H9 (cell line): Measurements from ENCODE around the gene SUN2. TPM values are rescaled to one million over a fixed set of nuclear protein-coding genes. Genes with fewer than 3 reads are reported as not detected.

ENCODE experiments used
- DNase-seq: peaks from one replicate; pipeline ENCODE4 v3.0.0-alpha.2; 2017
- H2AFZ ChIP-seq: one replicate; pipeline ENCODE4 v1.6.1; 2013; ENCODE audit warnings: mild to moderate bottlenecking, low read length, control low read depth, moderate library complexity
- H2AK5ac ChIP-seq: 2 replicates; pipeline ENCODE4 v1.6.1; 2013; ENCODE audit warnings: low read length, control low read depth, mixed read lengths; ENCODE audit not compliant: insufficient read length
- H2BK120ac ChIP-seq: one replicate; pipeline ENCODE4 v1.6.1; 2013; ENCODE audit warnings: low read depth, mild to moderate bottlenecking, low read length, control low read depth, inconsistent platforms; ENCODE audit not compliant: poor library complexity, severe bottlenecking
- H2BK12ac ChIP-seq: 2 replicates; pipeline ENCODE4 v1.6.1; 2013; ENCODE audit warnings: low read length, control low read depth, mixed read lengths, low read depth; ENCODE audit not compliant: insufficient read length
- H2BK15ac ChIP-seq: 2 replicates; pipeline ENCODE4 v1.6.1; 2013; ENCODE audit warnings: low read depth, low read length, control low read depth
- H2BK20ac ChIP-seq: one replicate; pipeline ENCODE4 v1.6.1; 2013; ENCODE audit warnings: low read depth, mild to moderate bottlenecking, low read length, control low read depth, inconsistent platforms; ENCODE audit not compliant: poor library complexity, severe bottlenecking
- H2BK5ac ChIP-seq: 2 replicates; pipeline ENCODE4 v1.6.1; 2013; ENCODE audit warnings: low read length, control low read depth, mixed read lengths; ENCODE audit not compliant: insufficient read length
- H3K14ac ChIP-seq: 2 replicates; pipeline ENCODE4 v1.6.1; 2013; ENCODE audit warnings: low read length, control low read depth; ENCODE audit not compliant: insufficient read depth
- H3K18ac ChIP-seq: 2 replicates; pipeline ENCODE4 v1.6.1; 2013; ENCODE audit warnings: low read depth, mild to moderate bottlenecking, mixed read lengths, low read length, control low read depth; ENCODE audit not compliant: insufficient read length
- H3K23ac ChIP-seq: 2 replicates; pipeline ENCODE4 v1.6.1; 2013; ENCODE audit warnings: low read length, control low read depth, mixed read lengths, low read depth; ENCODE audit not compliant: insufficient read length
- H3K23me2 ChIP-seq: 2 replicates; pipeline ENCODE4 v1.6.1; 2013; ENCODE audit warnings: low read depth, mild to moderate bottlenecking, mixed read lengths, low read length, control low read depth; ENCODE audit not compliant: insufficient read length, poor library complexity, severe bottlenecking
- H3K27ac ChIP-seq: 2 replicates; pipeline ENCODE4 v1.5.1; 2013; ENCODE audit warnings: low read length, control low read depth, mixed read lengths, low read depth; ENCODE audit not compliant: insufficient read length
- H3K27me3 ChIP-seq: 2 replicates; pipeline ENCODE4 v1.6.1; 2013; ENCODE audit warnings: low read length, control low read depth, inconsistent platforms; ENCODE audit not compliant: insufficient read depth
- H3K4ac ChIP-seq: 2 replicates; pipeline ENCODE4 v1.6.1; 2013; ENCODE audit warnings: low read depth, mild to moderate bottlenecking, control low read depth, inconsistent platforms, low read length, moderate library complexity
- H3K4me1 ChIP-seq: 2 replicates; pipeline ENCODE4 v1.6.1; 2013; ENCODE audit warnings: low read length, control low read depth, inconsistent platforms; ENCODE audit not compliant: insufficient read depth
- H3K4me2 ChIP-seq: 2 replicates; pipeline ENCODE4 v1.6.1; 2013; ENCODE audit warnings: low read length, control low read depth, mixed read lengths; ENCODE audit not compliant: insufficient read length, insufficient read depth
- H3K56ac ChIP-seq: 2 replicates; pipeline ENCODE4 v1.6.1; 2013; ENCODE audit warnings: low read depth, mild to moderate bottlenecking, mixed read lengths, low read length, control low read depth; ENCODE audit not compliant: insufficient read length
- H3K79me1 ChIP-seq: 2 replicates; pipeline ENCODE4 v1.6.1; 2013; ENCODE audit warnings: low read depth, mild to moderate bottlenecking, moderate library complexity, low read length, control low read depth, inconsistent platforms; ENCODE audit not compliant: insufficient read depth, poor library complexity, severe bottlenecking
- H3K79me2 ChIP-seq: 2 replicates; pipeline ENCODE4 v1.6.1; 2013; ENCODE audit warnings: low read length, control low read depth, inconsistent platforms; ENCODE audit not compliant: insufficient read depth
- H3K9ac ChIP-seq: 2 replicates; pipeline ENCODE4 v1.6.1; 2013; ENCODE audit warnings: low read length, control low read depth, mixed read lengths; ENCODE audit not compliant: insufficient read length; ENCODE audit errors: extremely low read depth
- H3K9me3 ChIP-seq: one replicate; pipeline ENCODE4 v1.6.1; 2013; ENCODE audit warnings: low read depth, low read length, inconsistent platforms; ENCODE audit not compliant: control insufficient read depth
- H3T11ph ChIP-seq: one replicate; pipeline ENCODE4 v1.6.1; 2013; ENCODE audit warnings: mild to moderate bottlenecking, low read length, control low read depth, inconsistent platforms
- H4K20me1 ChIP-seq: one replicate; pipeline ENCODE4 v1.6.1; 2013; ENCODE audit not compliant: control insufficient read depth, insufficient read length, insufficient read depth
- H4K5ac ChIP-seq: 2 replicates; pipeline ENCODE4 v1.6.1; 2013; ENCODE audit warnings: low read depth, mild to moderate bottlenecking, mixed read lengths, low read length, control low read depth; ENCODE audit not compliant: insufficient read length
- H4K8ac ChIP-seq: replicated peaks from 2 replicates; pipeline ENCODE4 v1.6.1; 2013; ENCODE audit warnings: low read length, control low read depth, mixed read lengths, low read depth; ENCODE audit not compliant: insufficient read length
- H4K91ac ChIP-seq: 2 replicates; pipeline ENCODE4 v1.6.1; 2013; ENCODE audit warnings: low read depth, mild to moderate bottlenecking, moderate library complexity, mixed read lengths, low read length, control low read depth; ENCODE audit not compliant: insufficient read length
- H3K27ac Mint-ChIP-seq, 3 experiments: 2 replicates in 2 of 3; 3 replicates in 1 of 3; pipeline ENCODE4 v1.8.0; 2020 to 2021; ENCODE audit warnings: mixed read lengths in 3 of 3, mild to moderate bottlenecking in 1 of 3, moderate library complexity in 1 of 3
- H3K27me3 Mint-ChIP-seq: 2 replicates; pipeline ENCODE4 v1.8.0; 2021; ENCODE audit warnings: low read depth, mild to moderate bottlenecking, moderate library complexity, mixed read lengths
- H3K36me3 Mint-ChIP-seq, 3 experiments: 2 replicates in 2 of 3; 3 replicates in 1 of 3; pipeline ENCODE4 v1.8.0; 2020 to 2021; ENCODE audit warnings: low read depth in 3 of 3, mixed read lengths in 3 of 3; ENCODE audit not compliant: insufficient read depth in 1 of 3
- H3K4me1 Mint-ChIP-seq, 2 experiments: 2 replicates each; pipeline ENCODE4 v1.8.0; 2020; ENCODE audit warnings: mixed read lengths in 2 of 2
- H3K4me3 Mint-ChIP-seq, 2 experiments: 2 replicates in 1 of 2; 3 replicates in 1 of 2; pipeline ENCODE4 v1.8.0; 2020 to 2021; ENCODE audit warnings: mild to moderate bottlenecking in 2 of 2, mixed read lengths in 2 of 2, moderate library complexity in 1 of 2
- H3K9me3 Mint-ChIP-seq, 2 experiments: 2 replicates in 1 of 2; 3 replicates in 1 of 2; pipeline ENCODE4 v1.8.0; 2020; ENCODE audit warnings: mild to moderate bottlenecking in 2 of 2, mixed read lengths in 2 of 2, moderate library complexity in 1 of 2
- CTCF ChIP-seq: fragments of 200-600 bp; sonication (generic); conservative IDR thresholded peaks from 3 replicates; pipeline ENCODE4 v1.8.0; 2021; ENCODE audit warnings: antibody characterized with exemption, mild to moderate bottlenecking
- WGBS: extraction: QIAGEN DNeasy Blood & Tissue Kit; methylation state at CpG from one replicate; pipeline ENCODE4 v1.1.7; 2013; ENCODE audit warnings: missing lambda C conversion rate, low lambda C conversion rate, mixed read lengths; ENCODE audit not compliant: insufficient read length; ENCODE audit errors: extremely low coverage; 5-methylcytosine and 5-hydroxymethylcytosine counted together
- total RNA-seq: library from RNA; stranded (reverse); gene quantifications from 2 replicates; pipeline ENCODE4 v1.2.1, GENCODE V29; 2021

The SUN2 gene
- total RNA-seq, 1 experiment from 2014 or later, result 12.0 TPM

DNA sequence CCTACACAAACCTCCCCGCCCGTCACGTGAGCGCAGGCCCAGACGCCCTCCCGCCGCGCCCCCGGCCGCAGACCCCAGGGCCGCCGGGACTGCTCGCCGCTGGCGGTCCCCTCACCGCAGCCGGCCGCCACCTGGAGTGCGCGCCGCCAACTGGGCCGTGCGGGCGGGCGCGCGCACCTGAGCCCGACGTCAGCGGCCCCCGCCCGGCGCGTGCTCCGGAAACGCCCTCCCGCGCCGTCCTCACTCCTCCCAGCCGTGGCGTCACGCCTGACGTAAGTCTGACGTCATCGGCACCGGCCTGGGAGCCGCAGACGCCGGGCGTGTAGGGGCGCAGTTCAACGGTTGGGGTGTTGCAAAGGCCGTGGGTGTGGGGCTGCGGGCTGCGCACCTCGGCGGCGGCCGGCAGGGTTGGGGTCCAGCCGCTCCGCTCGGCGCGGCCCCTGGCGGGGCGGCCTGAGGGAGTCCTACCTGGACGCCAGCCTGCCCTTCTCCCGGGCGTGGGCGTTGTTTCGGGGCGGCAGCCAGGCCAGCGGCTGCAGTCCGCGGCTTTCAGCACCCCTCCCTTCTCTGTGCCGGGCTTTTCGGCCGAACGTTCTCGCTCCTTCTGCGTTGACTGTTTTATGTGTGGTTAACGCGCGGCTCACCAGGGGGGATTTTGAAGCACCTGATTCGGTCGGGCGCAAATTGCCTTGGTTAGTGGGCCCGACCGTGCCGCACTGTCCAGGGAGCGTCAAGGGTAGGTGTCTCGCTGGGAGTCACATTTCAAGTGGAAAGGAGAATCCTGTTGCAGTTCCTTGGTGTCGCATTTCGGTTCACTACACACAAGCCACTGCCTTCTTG is 54.8 kb downstream of the SUN2 start, which contains the start of gene JOSD1:
Gene JOSD1, minus strand, starts transcription at position 155 of the 840 bp plus-strand sequence. CDS start 956 bp downstream, outside the sequence.
- H3K9me3 Mint-ChIP-seq, result no peaks in the 10 kb centered on the region
- H3K27me3 ChIP-seq, result no peaks in the 10 kb centered on the region
- H3K4ac ChIP-seq, result no peak within 1 kb of the TSS; the same call in 1 of the 2 replicates
- H3K4me3 Mint-ChIP-seq, result peak within 1 kb of the TSS; percentile 93 to 99
- peaks cover 11% of the 10 kb centered on the region for H3K4me1 ChIP-seq
- no peak within 1 kb of the TSS for H2AK5ac ChIP-seq
- no peak within 1 kb of the TSS for H3K23ac ChIP-seq
- peak within 1 kb of the TSS; percentile 40 for H2BK12ac ChIP-seq
- H3K79me2 ChIP-seq, result peaks cover 9% of the 10 kb centered on the region
- H3K27me3 Mint-ChIP-seq, result no peaks in the 10 kb centered on the region; the same call in 1 of the 2 replicates
- no peaks in the 10 kb centered on the region for H3K9me3 ChIP-seq
- no peak within 1 kb of the TSS for H4K91ac ChIP-seq
- H4K8ac ChIP-seq, result no peak within 1 kb of the TSS
- no peak within 1 kb of the TSS for H4K5ac ChIP-seq
- H2BK120ac ChIP-seq, result no peak within 1 kb of the TSS
- peak within 1 kb of the TSS; percentile 19; the same call in 1 of the 2 replicates for H2BK15ac ChIP-seq
- no peak within 1 kb of the TSS for H3K27ac ChIP-seq
- H3K79me1 ChIP-seq, result no peaks in the 10 kb centered on the region
- no peak within 1 kb of the TSS for H2AFZ ChIP-seq
- peak within 1 kb of the TSS; percentile 98 to 100 (median 99) for H3K27ac Mint-ChIP-seq
- no peak within 1 kb of the TSS for H2BK5ac ChIP-seq
- peak within 1 kb of the TSS; percentile 79 for H3K9ac ChIP-seq
- H3K14ac ChIP-seq, result peak within 1 kb of the TSS; percentile 94
- H4K20me1 ChIP-seq, result no peaks in the 10 kb centered on the region
- H3K18ac ChIP-seq, result peak within 1 kb of the TSS; percentile 60
- no peak within 1 kb of the TSS for H3T11ph ChIP-seq
- no peak for TF ChIP-seq CTCF
- H3K4me1 Mint-ChIP-seq, result peaks cover 50 to 60% of the 10 kb centered on the region in 2 experiments
- H3K23me2 ChIP-seq, result peaks cover 15% of the 10 kb centered on the region
- no peak within 1 kb of the TSS for H3K56ac ChIP-seq
- peak; percentile 93 for DNase-seq
- H3K4me2 ChIP-seq, result peak within 1 kb of the TSS; percentile 72
- H3K36me3 Mint-ChIP-seq, result peaks cover 3 to 20% (median 3%) of the 10 kb centered on the region in 3 experiments; a peak in 6 of 7 replicates
- no peak within 1 kb of the TSS for H2BK20ac ChIP-seq
- no CpG with 5 or more reads among the region's 94 CpGs for WGBS
